GM21786 (cell line): Measurements from ENCODE around the gene PRDM10.
"Not testable (repeated sequence)": the region's sequence is repeated elsewhere in the genome, so short reads cannot be mapped to it uniquely, and the experiment has no call there.

ENCODE experiments used
- ATAC-seq: cut with Tn5 transposase; IDR thresholded peaks from one replicate; pipeline ENCODE4 v1.9.1; 2021; ENCODE audit not compliant: unreplicated experiment

The PRDM10 gene

GRCh38 chr11:130020323-130020722, 17.7 kb upstream of the PRDM10 start:
- ATAC-seq, result no peak

GRCh38 chr11:130015846-130016245, 13.2 kb upstream of the PRDM10 start:
- not testable (repeated sequence) for ATAC-seq

- no peak for ATAC-seq
These were observed 5.7 kb upstream of the PRDM10 start for GRCh38 chr11:130008326-130008725.

GRCh38 chr11:130006929-130007328, 4.3 kb upstream of the PRDM10 start:
- ATAC-seq, result no peak

GRCh38 chr11:130003717-130004001, 1.0 kb upstream of the PRDM10 start:
- ATAC-seq, result no peak

- peak; percentile 75 for ATAC-seq
These were observed 446 bp upstream of the PRDM10 start for GRCh38 chr11:130002846-130003716.

GRCh38 chr11:130001461-130002351, 929 bp downstream of the PRDM10 start:
- peak; percentile 19 for ATAC-seq

GRCh38 chr11:130000552-130001176, 2.0 kb downstream of the PRDM10 start:
- ATAC-seq, result no peak

GRCh38 chr11:129999407-129999806, 3.2 kb downstream of the PRDM10 start:
- ATAC-seq, result no peak

- ATAC-seq, result no peak
These were observed 3.7 kb downstream of the PRDM10 start for GRCh38 chr11:129998905-129999304.

GRCh38 chr11:129998107-129998506, 4.5 kb downstream of the PRDM10 start:
- ATAC-seq, result no peak

GRCh38 chr11:129997513-129997912, 5.1 kb downstream of the PRDM10 start:
- no peak for ATAC-seq

GRCh38 chr11:129996113-129996870, 6.3 kb downstream of the PRDM10 start:
- ATAC-seq, result no peak

- ATAC-seq, result no peak
These were observed 7.5 kb downstream of the PRDM10 start for GRCh38 chr11:129995163-129995562.

- peak; percentile 77 for ATAC-seq
These were observed 10.3 kb downstream of the PRDM10 start for GRCh38 chr11:129992161-129992944.

GRCh38 chr11:129989149-129989813, 13.4 kb downstream of the PRDM10 start:
- ATAC-seq, result no peak

GRCh38 chr11:129987950-129988349, 14.7 kb downstream of the PRDM10 start:
- ATAC-seq, result no peak

GRCh38 chr11:129985823-129986222, 16.8 kb downstream of the PRDM10 start:
- ATAC-seq, result no peak

- no peak for ATAC-seq
These were observed 22.5 kb downstream of the PRDM10 start for GRCh38 chr11:129980086-129980485.
